ENCODE measurements around the gene PNPLA3.

GRCh38 chr22:43926349-43926710 lies 2.7 kb downstream of the PNPLA3 start:
- no peak for TF ChIP-seq CTCF (optimal IDR thresholded peaks at IDR 0.05 in 1 of 3, IDR thresholded peaks at IDR 0.05 in 1 of 3, conservative IDR thresholded peaks at IDR 0.05 in 1 of 3; ENCODE audit: extremely low read depth in 1 of 3, insufficient read depth in 2 of 3, low read length in 3 of 3)
- TF ChIP-seq EZH2 (IDR thresholded peaks at IDR 0.05; ENCODE audit: low read length), result no peak

All from keratinocyte (primary cell).